Osteocyte (in vitro differentiated cells): Measurements from ENCODE around the gene PITPNM3. TPM values are rescaled to one million over a fixed set of nuclear protein-coding genes. Genes with fewer than 3 reads are reported as not detected.
A peak's percentile ranks its signal among the peaks of the same experiment; 100 is the strongest.

Experiments used
- DNase-seq: peaks from one replicate; pipeline ENCODE4 v3.0.0; 2021; ENCODE audit warnings: mixed read lengths; ENCODE audit not compliant: unreplicated experiment; ENCODE audit errors: extremely low spot score
- H3K27ac Mint-ChIP-seq: one replicate; pipeline ENCODE4 v1.8.0; 2021; ENCODE audit warnings: mild to moderate bottlenecking, mixed read lengths; ENCODE audit not compliant: unreplicated experiment
- H3K27me3 Mint-ChIP-seq: one replicate; pipeline ENCODE4 v1.8.0; 2021; ENCODE audit warnings: mixed read lengths; ENCODE audit not compliant: unreplicated experiment
- H3K36me3 Mint-ChIP-seq: one replicate; pipeline ENCODE4 v1.8.0; 2021; ENCODE audit warnings: mixed read lengths; ENCODE audit not compliant: unreplicated experiment
- H3K4me1 Mint-ChIP-seq: one replicate; pipeline ENCODE4 v1.8.0; 2021; ENCODE audit warnings: mixed read lengths; ENCODE audit not compliant: unreplicated experiment
- H3K4me3 Mint-ChIP-seq: one replicate; pipeline ENCODE4 v1.8.0; 2021; ENCODE audit warnings: mild to moderate bottlenecking, moderate library complexity, mixed read lengths; ENCODE audit not compliant: unreplicated experiment
- H3K9me3 Mint-ChIP-seq: one replicate; pipeline ENCODE4 v1.8.0; 2021; ENCODE audit warnings: mixed read lengths; ENCODE audit not compliant: unreplicated experiment
- CTCF ChIP-seq: fragments of 200-600 bp; sonication (generic); IDR thresholded peaks from 2 replicates; pipeline ENCODE4 v1.5.0; 2021; ENCODE audit warnings: antibody characterized with exemption, mild to moderate bottlenecking, moderate library complexity
- total RNA-seq: library from RNA; stranded (reverse); gene quantifications from 2 replicates; pipeline ENCODE4 v1.2.1, GENCODE V29; 2021

Gene PITPNM3
- total RNA-seq, 1 donor from 2014 or later = 0.94 TPM

- no peak for TF ChIP-seq CTCF
- Mint-ChIP-seq H3K36me3 (no peaks in the 10 kb centered on the region), H3K27me3 (no peaks in the 10 kb centered on the region), H3K4me3 (no peak overlapping the region), H3K4me1 (peaks cover 15% of the 10 kb centered on the region), H3K9me3 (no peaks in the 10 kb centered on the region), H3K27ac (no peak overlapping the region)
- DNase-seq = no peak
Observed at GRCh38 chr17:6475411-6475810, 80.9 kb downstream of the PITPNM3 start.

- DNase-seq = no peak
- Mint-ChIP-seq H3K27me3 (no peaks in the 10 kb centered on the region), H3K4me3 (no peak overlapping the region), H3K27ac (no peak overlapping the region), H3K4me1 (peaks cover 18% of the 10 kb centered on the region), H3K9me3 (no peaks in the 10 kb centered on the region), H3K36me3 (no peaks in the 10 kb centered on the region)
- no peak for TF ChIP-seq CTCF
Observed at GRCh38 chr17:6474906-6475305, 81.4 kb downstream of the PITPNM3 start.

- Mint-ChIP-seq H3K36me3 (no peaks in the 10 kb centered on the region), H3K4me1 (peaks cover 18% of the 10 kb centered on the region), H3K9me3 (no peaks in the 10 kb centered on the region), H3K4me3 (no peak overlapping the region), H3K27ac (no peak overlapping the region), H3K27me3 (no peaks in the 10 kb centered on the region)
- TF ChIP-seq CTCF = no peak
- no peak for DNase-seq
Observed at GRCh38 chr17:6474376-6474775, 82.0 kb downstream of the PITPNM3 start.

GRCh38 chr17:6473128-6473767 lies 83.1 kb downstream of the PITPNM3 start:
- peaks cover 18% of the 10 kb centered on the region for H3K4me1 Mint-ChIP-seq
- no peaks in the 10 kb centered on the region for H3K27me3 Mint-ChIP-seq
- no peak overlapping the region for H3K27ac Mint-ChIP-seq

GRCh38 chr17:6472517-6472916 lies 83.8 kb downstream of the PITPNM3 start:
- Mint-ChIP-seq H3K27me3 (no peaks in the 10 kb centered on the region), H3K27ac (no peak overlapping the region), H3K9me3 (no peaks in the 10 kb centered on the region), H3K4me1 (peaks cover 18% of the 10 kb centered on the region), H3K4me3 (no peak overlapping the region), H3K36me3 (no peaks in the 10 kb centered on the region)
- no peak for DNase-seq
- TF ChIP-seq CTCF = no peak

More at GRCh38 chr17:6473128-6473767, 83.1 kb downstream of the PITPNM3 start:
- peak; percentile 94 for TF ChIP-seq CTCF
- DNase-seq = peak; percentile 92
- no peak overlapping the region for H3K4me3 Mint-ChIP-seq
- no peaks in the 10 kb centered on the region for H3K9me3 Mint-ChIP-seq
- no peaks in the 10 kb centered on the region for H3K36me3 Mint-ChIP-seq
